Neural cell (in vitro differentiated cells): ENCODE data around the gene TMEM59L. TPM values are rescaled to one million over a fixed set of nuclear protein-coding genes. Genes with fewer than 3 reads are reported as not detected.

Experiments used
- H2AFZ ChIP-seq: fragments of 200-600, 300-800 bp; sonication (generic), shearing (Covaris generic); 2 replicates; pipeline ENCODE4 v1.6.0; 2014; ENCODE audit warnings: low read depth, mild to moderate bottlenecking, antibody characterized with exemption, low read length, moderate library complexity
- H3F3A ChIP-seq: fragments of 200-600 bp; shearing (Covaris generic); 2 replicates; pipeline ENCODE4 v1.6.1; 2016; ENCODE audit warnings: mild to moderate bottlenecking, moderate library complexity, mixed read lengths, antibody characterized with exemption, low read length; ENCODE audit not compliant: insufficient read depth, poor library complexity, severe bottlenecking
- H3K27ac ChIP-seq: fragments of 200-600, 300-800 bp; sonication (generic), shearing (Covaris generic); 2 replicates; pipeline ENCODE4 v1.5.1; 2014; ENCODE audit warnings: mild to moderate bottlenecking, low read length, moderate library complexity
- H3K27me3 ChIP-seq: fragments of 300-800, 200-600 bp; sonication (generic), shearing (Covaris generic); 2 replicates; pipeline ENCODE4 v1.6.0; 2014; ENCODE audit warnings: mild to moderate bottlenecking, low read depth, low read length, moderate library complexity; ENCODE audit not compliant: insufficient read depth
- H3K36me3 ChIP-seq: fragments of 300-800, 200-600 bp; sonication (generic), shearing (Covaris generic); 2 replicates; pipeline ENCODE4 v1.5.1; 2014; ENCODE audit warnings: mild to moderate bottlenecking, antibody characterized with exemption, low read length, moderate library complexity; ENCODE audit not compliant: insufficient read depth
- H3K4me2 ChIP-seq: fragments of 300-800, 200-600 bp; sonication (generic), shearing (Covaris generic); 2 replicates; pipeline ENCODE4 v1.6.0; 2014; ENCODE audit warnings: mild to moderate bottlenecking, low read length
- H3K4me3 ChIP-seq: fragments of 300-800, 200-600 bp; sonication (generic), shearing (Covaris generic); 2 replicates; pipeline ENCODE4 v1.5.1; 2014; ENCODE audit warnings: mild to moderate bottlenecking, low read length, moderate library complexity
- H3K79me2 ChIP-seq: fragments of 200-600 bp; shearing (Covaris generic); replicated peaks from 2 replicates; pipeline ENCODE4 v1.6.0; 2014; ENCODE audit warnings: mild to moderate bottlenecking, low read length, moderate library complexity; ENCODE audit not compliant: insufficient read depth
- H3K9ac ChIP-seq: fragments of 300-800, 200-600 bp; sonication (generic), shearing (Covaris generic); 2 replicates; pipeline ENCODE4 v1.6.1; 2016; ENCODE audit warnings: mild to moderate bottlenecking, low read length, mixed read lengths
- H3K9me2 ChIP-seq: fragments of 200-600 bp; shearing (Covaris generic); 2 replicates; pipeline ENCODE4 v1.6.1; 2016; ENCODE audit warnings: mild to moderate bottlenecking, low read length, mixed read lengths; ENCODE audit not compliant: insufficient read depth
- H3K9me3 ChIP-seq: fragments of 200-600, 300-800 bp; sonication (generic), shearing (Covaris generic); 2 replicates; pipeline ENCODE4 v1.6.1; 2016; ENCODE audit warnings: mild to moderate bottlenecking, mixed run types, low read length, moderate library complexity, mixed read lengths
- H4K20me1 ChIP-seq: fragments of 200-600 bp; shearing (Covaris generic); 2 replicates; pipeline ENCODE4 v1.6.1; 2016; ENCODE audit warnings: mild to moderate bottlenecking, mixed run types; ENCODE audit not compliant: insufficient read depth
- CTCF ChIP-seq: fragments of 450-650 bp; IDR thresholded peaks from 2 replicates; pipeline ENCODE4 v1.5.1; 2014; ENCODE audit warnings: antibody characterized with exemption, mild to moderate bottlenecking, moderate library complexity; ENCODE audit not compliant: poor library complexity, severe bottlenecking
- EP300 ChIP-seq: fragments of 450-650 bp; conservative IDR thresholded peaks from 2 replicates; pipeline ENCODE4 v1.6.1; 2014; ENCODE audit warnings: antibody characterized with exemption, mild to moderate bottlenecking, moderate library complexity; ENCODE audit not compliant: poor library complexity, severe bottlenecking
- EZH2 ChIP-seq: fragments of 200-600, 300-800 bp; shearing (Covaris generic), sonication (generic); IDR thresholded peaks from 2 replicates; pipeline ENCODE4 v1.6.1; 2014; ENCODE audit warnings: antibody characterized with exemption, low read length, borderline replicate concordance, mild to moderate bottlenecking; ENCODE audit not compliant: insufficient read depth, poor library complexity, severe bottlenecking
- MXI1 ChIP-seq: fragments of 450-650 bp; conservative IDR thresholded peaks from 2 replicates; pipeline ENCODE4 v1.6.1; 2014; ENCODE audit warnings: antibody characterized with exemption, mild to moderate bottlenecking; ENCODE audit not compliant: poor library complexity, severe bottlenecking
- POLR2AphosphoS5 ChIP-seq: IDR thresholded peaks from 2 replicates; pipeline ENCODE4 v1.6.1; 2012
- RAD21 ChIP-seq: fragments of 450-650 bp; conservative IDR thresholded peaks from 2 replicates; pipeline ENCODE4 v1.6.1; 2014; ENCODE audit warnings: antibody characterized with exemption, mild to moderate bottlenecking, moderate library complexity
- SMC3 ChIP-seq: fragments of 450-650 bp; conservative IDR thresholded peaks from 2 replicates; pipeline ENCODE4 v1.6.1; 2014; ENCODE audit warnings: antibody characterized with exemption, mild to moderate bottlenecking, moderate library complexity; ENCODE audit not compliant: poor library complexity
- TAF1 ChIP-seq: IDR thresholded peaks from 2 replicates; pipeline ENCODE4 v1.6.1; 2012; ENCODE audit warnings: low read depth
- polyA plus RNA-seq: library from polyadenylated mRNA; depleted of rRNA; stranded (reverse); fragments of >200 nt; gene quantifications from 2 replicates; pipeline ENCODE4 v1.2.3, GENCODE V29; 2014
- TF ChIP-seq, protein P1 (sequence below): IDR thresholded peaks from 2 replicates; pipeline ENCODE4 v1.6.1; 2012; ENCODE audit warnings: borderline replicate concordance

The TMEM59L gene
- polyA plus RNA-seq, 1 donor from 2014 or later, result 138 TPM

DNA sequence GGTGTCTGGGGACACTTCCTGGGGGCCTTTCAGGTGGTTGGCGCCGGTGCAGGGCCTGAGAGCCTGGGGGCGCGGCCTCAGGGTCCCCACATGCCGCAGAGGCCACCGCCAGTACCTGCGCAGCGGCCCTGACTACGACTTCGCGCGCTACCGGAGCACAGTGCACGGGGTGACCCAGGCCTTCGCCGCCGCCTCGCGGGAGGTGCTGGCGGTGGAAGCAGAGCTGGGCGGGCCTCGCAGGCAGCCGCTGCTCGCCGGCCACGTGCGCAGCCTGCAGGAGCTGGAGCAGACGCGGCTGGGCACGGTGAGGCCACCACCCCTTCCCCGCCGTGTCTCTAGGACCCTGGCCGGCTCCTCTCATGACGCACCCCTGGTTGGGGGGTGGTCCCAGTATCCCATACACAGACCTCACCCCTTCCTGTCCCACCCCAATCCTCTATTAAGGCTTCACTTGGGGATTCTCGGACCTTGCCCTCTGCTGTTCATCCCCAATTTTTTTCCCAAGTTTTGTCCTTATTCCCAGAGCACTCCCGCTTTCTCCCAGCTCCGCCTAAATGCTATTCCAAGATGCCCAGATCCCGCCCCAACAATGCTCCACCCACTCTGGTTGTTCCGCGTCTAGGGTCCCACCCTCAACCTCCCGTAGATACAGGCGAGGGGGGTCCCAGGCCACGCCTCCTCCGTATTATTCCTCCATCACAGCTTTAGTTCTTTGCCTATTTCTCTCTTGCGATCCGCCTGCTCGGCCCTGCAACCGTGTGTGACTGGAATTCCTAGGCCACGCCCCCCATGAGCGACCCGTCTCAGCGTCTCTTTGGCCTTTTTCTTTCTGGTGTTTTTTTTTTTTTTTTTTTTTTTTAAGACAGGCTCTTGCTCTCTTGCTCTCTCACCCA is 23.0 kb upstream of the TMEM59L start:
- Histone ChIP-seq H3K9me2 (no peaks in the 10 kb centered on the region), H3K27ac (peak overlapping the region; percentile 75), H3K9me3 (no peaks in the 10 kb centered on the region), H4K20me1 (no peaks in the 10 kb centered on the region), H3F3A (no peaks in the 10 kb centered on the region), H3K9ac (peak overlapping the region; percentile 86), H3K36me3 (no peaks in the 10 kb centered on the region), H3K4me3 (peak overlapping the region; percentile 88), H3K79me2 (no peaks in the 10 kb centered on the region), H2AFZ (peak overlapping the region; percentile 78), H3K4me2 (peak overlapping the region; percentile 83), H3K27me3 (no peaks in the 10 kb centered on the region)
- TF ChIP-seq SMC3, result no peak
- peak; percentile 95 for TF ChIP-seq MXI1
- no peak for TF ChIP-seq RAD21
- TF ChIP-seq, protein P1, sequence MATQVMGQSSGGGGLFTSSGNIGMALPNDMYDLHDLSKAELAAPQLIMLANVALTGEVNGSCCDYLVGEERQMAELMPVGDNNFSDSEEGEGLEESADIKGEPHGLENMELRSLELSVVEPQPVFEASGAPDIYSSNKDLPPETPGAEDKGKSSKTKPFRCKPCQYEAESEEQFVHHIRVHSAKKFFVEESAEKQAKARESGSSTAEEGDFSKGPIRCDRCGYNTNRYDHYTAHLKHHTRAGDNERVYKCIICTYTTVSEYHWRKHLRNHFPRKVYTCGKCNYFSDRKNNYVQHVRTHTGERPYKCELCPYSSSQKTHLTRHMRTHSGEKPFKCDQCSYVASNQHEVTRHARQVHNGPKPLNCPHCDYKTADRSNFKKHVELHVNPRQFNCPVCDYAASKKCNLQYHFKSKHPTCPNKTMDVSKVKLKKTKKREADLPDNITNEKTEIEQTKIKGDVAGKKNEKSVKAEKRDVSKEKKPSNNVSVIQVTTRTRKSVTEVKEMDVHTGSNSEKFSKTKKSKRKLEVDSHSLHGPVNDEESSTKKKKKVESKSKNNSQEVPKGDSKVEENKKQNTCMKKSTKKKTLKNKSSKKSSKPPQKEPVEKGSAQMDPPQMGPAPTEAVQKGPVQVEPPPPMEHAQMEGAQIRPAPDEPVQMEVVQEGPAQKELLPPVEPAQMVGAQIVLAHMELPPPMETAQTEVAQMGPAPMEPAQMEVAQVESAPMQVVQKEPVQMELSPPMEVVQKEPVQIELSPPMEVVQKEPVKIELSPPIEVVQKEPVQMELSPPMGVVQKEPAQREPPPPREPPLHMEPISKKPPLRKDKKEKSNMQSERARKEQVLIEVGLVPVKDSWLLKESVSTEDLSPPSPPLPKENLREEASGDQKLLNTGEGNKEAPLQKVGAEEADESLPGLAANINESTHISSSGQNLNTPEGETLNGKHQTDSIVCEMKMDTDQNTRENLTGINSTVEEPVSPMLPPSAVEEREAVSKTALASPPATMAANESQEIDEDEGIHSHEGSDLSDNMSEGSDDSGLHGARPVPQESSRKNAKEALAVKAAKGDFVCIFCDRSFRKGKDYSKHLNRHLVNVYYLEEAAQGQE, result peak; percentile 56
- no peak for TF ChIP-seq EP300
- TF ChIP-seq CTCF, result no peak
- TF ChIP-seq POLR2AphosphoS5, result no peak
- TF ChIP-seq TAF1, result no peak
- TF ChIP-seq EZH2, result no peak

DNA sequence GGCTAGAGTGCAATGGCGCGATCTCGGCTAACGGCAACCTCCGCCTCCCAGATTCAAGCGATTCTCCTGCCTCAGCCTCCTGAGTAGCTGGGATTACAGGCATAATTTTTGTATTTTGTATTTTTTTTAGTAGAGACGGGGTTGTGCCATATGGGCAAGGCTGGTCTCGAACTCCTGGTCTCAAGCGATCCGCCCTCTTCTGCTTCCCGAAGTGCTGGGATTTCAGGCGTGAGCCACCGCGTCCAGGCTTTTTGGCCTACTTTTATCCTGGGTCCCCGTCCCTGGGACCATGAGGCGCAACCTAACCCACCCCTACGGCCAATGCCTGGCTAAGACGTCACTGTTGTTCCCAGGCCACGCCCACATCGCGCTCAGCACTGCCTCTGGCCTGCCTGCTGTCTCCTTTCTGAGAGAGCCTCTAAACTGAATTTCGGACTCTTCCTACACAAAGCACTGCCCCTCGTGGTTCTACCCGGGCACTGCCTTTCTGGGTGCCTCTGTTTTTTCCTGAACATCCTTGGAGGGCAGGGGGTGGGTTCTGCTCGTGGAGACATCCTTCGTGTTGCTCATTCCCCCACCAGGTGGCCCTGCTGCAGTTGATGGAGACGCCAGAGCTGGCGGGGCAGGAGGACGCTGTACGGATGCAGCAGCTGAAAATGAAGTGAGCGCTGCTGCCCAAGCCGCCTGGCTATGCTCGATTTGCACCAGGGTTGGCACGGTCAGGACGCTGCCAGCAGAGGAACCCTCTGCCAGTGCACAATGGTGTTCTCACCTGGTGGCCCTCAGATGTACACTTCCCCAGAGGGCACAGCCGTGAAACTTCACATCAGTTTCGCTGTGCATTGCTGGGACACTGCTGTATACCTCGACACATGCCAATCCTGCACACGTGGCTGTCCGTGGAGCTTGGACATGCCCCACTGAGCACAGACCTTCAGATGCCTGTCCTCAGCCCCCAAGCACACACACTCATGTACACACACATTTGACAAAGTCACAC is 22.1 kb upstream of the TMEM59L start:
- H3K4me3 ChIP-seq, result peak overlapping the region; percentile 88

More for the DNA sequence above, 22.1 kb upstream of the TMEM59L start:
- Histone ChIP-seq H3K9me2 (no peaks in the 10 kb centered on the region), H3K79me2 (no peaks in the 10 kb centered on the region), H3K4me2 (peak overlapping the region; percentile 56), H3K9me3 (no peaks in the 10 kb centered on the region), H3K9ac (peak overlapping the region; percentile 86), H3F3A (no peaks in the 10 kb centered on the region), H3K36me3 (no peaks in the 10 kb centered on the region), H3K27ac (peak overlapping the region; percentile 75), H4K20me1 (no peaks in the 10 kb centered on the region), H2AFZ (peak overlapping the region; percentile 19), H3K27me3 (no peaks in the 10 kb centered on the region)
- TF ChIP-seq POLR2AphosphoS5 (no peak), EZH2 (no peak), EP300 (no peak), CTCF (peak; percentile 91), TAF1 (no peak), RAD21 (peak; percentile 76), SMC3 (peak; percentile 87), MXI1 (peak; percentile 46)
- TF ChIP-seq, protein P1, result no peak
